Renal pelvis (tissue), 4 donors: ENCODE measurements around the gene PIGS. TPM values are rescaled to one million over a fixed set of nuclear protein-coding genes. Genes with fewer than 3 reads are reported as not detected.
A peak's percentile ranks its signal among the peaks of the same experiment; 100 is the strongest.
"Not testable (repeated sequence)": the region's sequence is repeated elsewhere in the genome, so short reads cannot be mapped to it uniquely, and the experiment has no call there.

Experiments
- DNase-seq: peaks from one replicate; pipeline ENCODE4 v3.0.0-alpha.2; 2013
- polyA plus RNA-seq, 3 donors: library from polyadenylated mRNA; unstranded; fragments of 120-200 nt; gene quantifications; one replicate each; pipeline ENCODE4 v1.2.1, GENCODE V29; 2013; ENCODE audit not compliant: insufficient read length in 3 of 3

Gene PIGS
- polyA plus RNA-seq, 3 donors = 95.6 to 111 (median 107) TPM

GRCh38 chr17:28592260-28592659, 20.9 kb upstream of the PIGS start:
- no peak for DNase-seq

- DNase-seq = no peak
Observed at GRCh38 chr17:28585851-28586250, 14.5 kb upstream of the PIGS start.

- no peak for DNase-seq
Observed at GRCh38 chr17:28584434-28584833, 13.1 kb upstream of the PIGS start.

- DNase-seq = no peak
Observed at GRCh38 chr17:28582513-28582912, 11.2 kb upstream of the PIGS start.

GRCh38 chr17:28580959-28581358, 9.6 kb upstream of the PIGS start:
- no peak for DNase-seq

- no peak for DNase-seq
Observed at GRCh38 chr17:28579526-28579925, 8.2 kb upstream of the PIGS start.

GRCh38 chr17:28578246-28579195, 7.2 kb upstream of the PIGS start:
- no peak for DNase-seq

GRCh38 chr17:28577466-28577824, 6.1 kb upstream of the PIGS start:
- no peak for DNase-seq

GRCh38 chr17:28576758-28577465, 5.6 kb upstream of the PIGS start, which contains the start of gene ALDOC:
ALDOC (minus strand) TSS chr17:28576895; CDS start chr17:28575532, 1,363 bp downstream.
- peak; percentile 86 for DNase-seq

- not testable (repeated sequence) for DNase-seq
Observed at GRCh38 chr17:28576016-28576415, 4.7 kb upstream of the PIGS start.

GRCh38 chr17:28575126-28575795, 3.9 kb upstream of the PIGS start:
- DNase-seq = no peak

- no peak for DNase-seq
Observed at GRCh38 chr17:28574526-28574925, 3.2 kb upstream of the PIGS start.

GRCh38 chr17:28573966-28574480, 2.7 kb upstream of the PIGS start:
- no peak for DNase-seq

GRCh38 chr17:28573521-28573920, 2.2 kb upstream of the PIGS start:
- DNase-seq = no peak

GRCh38 chr17:28573040-28573380, 1.7 kb upstream of the PIGS start:
- no peak for DNase-seq

- DNase-seq = no peak
Observed at GRCh38 chr17:28572259-28573039, 1.1 kb upstream of the PIGS start.

GRCh38 chr17:28570716-28571360, 486 bp downstream of the PIGS start:
- peak; percentile 17 for DNase-seq

- DNase-seq = no peak
Observed at GRCh38 chr17:28569446-28569845, 1.9 kb downstream of the PIGS start.

GRCh38 chr17:28567604-28568003, 3.7 kb downstream of the PIGS start:
- no peak for DNase-seq

- DNase-seq = peak; percentile 22
Observed at GRCh38 chr17:28563475-28563874, 7.8 kb downstream of the PIGS start.

- DNase-seq = no peak
Observed at GRCh38 chr17:28555022-28555421, 16.3 kb downstream of the PIGS start.
